ENCODE data around the gene PCCA.

GRCh38 chr13:100423375-100423774 is 334.5 kb downstream of the PCCA start:
- no peak for TF ChIP-seq CTCF (conservative IDR thresholded peaks at IDR 0.05)
- no peak for TF ChIP-seq EZH2 (IDR thresholded peaks at IDR 0.05; ENCODE audit: low read depth)

Data from PC-9 (cell line).